GM21381 (cell line): ENCODE measurements around the gene WDR45B.
"Not testable (repeated sequence)": the region's sequence is repeated elsewhere in the genome, so short reads cannot be mapped to it uniquely, and the experiment has no call there.

Experiments used
- ATAC-seq: cut with Tn5 transposase; IDR thresholded peaks from one replicate; pipeline ENCODE4 v1.9.1; 2021; ENCODE audit warnings: mild to moderate bottlenecking, moderate library complexity; ENCODE audit not compliant: unreplicated experiment

WDR45B gene

DNA sequence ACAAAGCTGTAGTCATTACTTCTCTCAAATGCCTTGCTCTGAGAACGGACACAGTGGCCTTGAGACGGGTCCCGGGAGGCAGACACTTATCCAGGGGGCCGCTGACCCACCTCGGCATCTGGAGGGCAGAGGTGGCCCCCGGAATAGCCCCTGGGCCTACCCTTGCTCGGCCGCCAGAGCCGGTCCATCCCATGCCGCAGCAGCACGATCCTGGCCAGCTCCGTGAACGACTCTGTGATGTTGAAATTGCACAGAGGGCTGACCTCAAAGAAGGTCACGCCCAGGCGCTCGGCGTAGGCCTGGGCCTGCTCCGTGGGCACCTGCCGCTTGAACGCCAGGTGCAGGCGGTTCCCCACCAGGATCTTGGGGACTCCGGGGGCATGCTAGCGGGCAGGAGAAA lies 10.1 kb upstream of the WDR45B start:
- ATAC-seq: no peak

DNA sequence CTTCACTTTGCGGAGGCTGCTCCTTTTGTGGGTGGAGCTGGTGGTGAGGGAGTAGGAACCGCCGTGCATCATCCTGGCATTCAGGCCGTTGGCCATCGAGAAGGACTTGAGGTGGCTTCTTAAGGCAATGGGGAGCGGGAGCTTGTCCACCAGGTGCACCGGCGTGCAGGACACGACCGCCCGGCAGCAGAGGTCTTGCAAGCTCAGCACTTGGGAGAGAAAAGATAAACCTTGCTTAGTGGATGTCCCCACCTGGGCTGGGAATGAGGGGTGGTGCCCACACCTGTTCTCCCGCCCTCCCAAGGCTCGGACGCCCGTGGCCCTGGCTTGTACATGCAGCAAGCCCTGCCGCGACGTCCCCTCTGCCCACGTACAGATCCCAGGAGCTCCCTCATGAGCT lies 9.7 kb upstream of the WDR45B start:
- ATAC-seq: no peak

GRCh38 chr17:82656266-82656665 lies 8.0 kb upstream of the WDR45B start:
- ATAC-seq: no peak

DNA sequence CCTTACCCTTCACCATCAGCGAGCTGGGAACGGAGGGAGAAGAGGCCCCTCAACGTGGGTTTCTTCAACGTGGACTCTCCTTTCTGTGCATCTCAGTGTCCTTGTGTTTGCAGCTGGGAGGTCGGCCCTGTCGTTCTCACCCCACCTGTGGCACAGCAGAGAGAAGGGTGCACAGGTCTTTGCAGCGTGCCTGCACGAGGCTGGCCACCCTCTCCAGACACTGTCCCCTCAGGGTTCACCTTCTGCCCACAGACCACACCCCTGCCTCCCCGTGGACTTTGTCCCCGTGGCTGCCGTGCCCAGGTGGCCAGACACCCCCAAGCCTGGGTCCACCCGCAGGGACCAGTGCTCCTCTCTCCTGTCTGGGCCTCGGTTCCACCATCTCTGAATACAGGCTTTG lies 7.3 kb upstream of the WDR45B start:
- no peak for ATAC-seq

- ATAC-seq: no peak
Observed at GRCh38 chr17:82655038-82655479, 6.8 kb upstream of the WDR45B start.

GRCh38 chr17:82654611-82655010 lies 6.4 kb upstream of the WDR45B start:
- not testable (repeated sequence) for ATAC-seq

GRCh38 chr17:82653651-82654528 lies 5.6 kb upstream of the WDR45B start:
- ATAC-seq: no peak

DNA sequence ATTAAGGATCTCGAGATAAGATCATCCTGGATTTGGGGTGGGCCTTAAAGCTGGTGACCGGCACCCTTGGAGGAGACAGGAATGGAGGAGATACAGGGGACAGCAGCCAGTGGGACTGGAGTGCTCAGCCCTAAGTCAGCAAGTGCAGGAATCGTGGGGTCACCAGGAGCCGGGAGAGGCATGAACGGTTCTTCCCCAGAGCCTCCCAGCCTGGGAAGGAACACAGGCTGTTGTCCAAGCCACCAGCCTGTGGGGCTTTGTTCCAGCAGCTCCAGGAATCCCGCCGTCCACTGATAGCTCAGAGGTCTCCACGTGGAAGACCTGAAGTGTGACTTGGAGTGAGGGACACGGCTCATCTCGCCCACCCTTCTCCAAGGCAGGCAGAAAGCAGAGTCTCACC lies 2.5 kb upstream of the WDR45B start:
- ATAC-seq: no peak

- ATAC-seq: no peak
Observed at GRCh38 chr17:82649501-82650261, 1.4 kb upstream of the WDR45B start.

DNA sequence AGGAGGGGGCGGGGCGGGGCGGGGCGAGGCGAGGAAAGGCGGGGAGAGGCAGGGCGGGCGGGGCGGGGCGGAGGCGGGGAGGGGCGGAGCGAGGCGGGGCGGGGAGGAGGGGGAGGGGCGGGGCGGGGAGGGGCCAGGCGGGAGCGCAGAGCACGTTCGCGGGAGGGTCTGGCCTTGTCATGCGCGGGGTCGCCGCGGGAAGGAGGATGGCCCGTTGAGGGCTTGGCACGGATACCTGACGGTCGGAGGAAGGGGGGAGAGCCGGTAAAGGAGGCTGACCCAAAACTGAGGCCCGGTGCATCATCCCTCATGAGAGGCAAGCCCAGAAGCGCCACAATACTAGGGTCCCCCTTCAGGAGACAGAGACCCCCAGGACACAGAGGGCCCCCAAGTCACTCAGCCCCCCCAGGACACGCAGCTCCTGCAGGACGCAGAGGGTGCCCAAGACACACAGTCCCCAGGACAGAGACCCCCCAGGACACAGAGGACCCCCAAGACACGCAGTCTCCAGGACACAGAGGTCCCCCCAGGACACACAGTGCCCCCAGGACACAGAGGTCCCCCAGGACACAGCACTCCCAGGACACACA lies 593 bp upstream of the WDR45B start:
- peak; percentile 9 for ATAC-seq

DNA sequence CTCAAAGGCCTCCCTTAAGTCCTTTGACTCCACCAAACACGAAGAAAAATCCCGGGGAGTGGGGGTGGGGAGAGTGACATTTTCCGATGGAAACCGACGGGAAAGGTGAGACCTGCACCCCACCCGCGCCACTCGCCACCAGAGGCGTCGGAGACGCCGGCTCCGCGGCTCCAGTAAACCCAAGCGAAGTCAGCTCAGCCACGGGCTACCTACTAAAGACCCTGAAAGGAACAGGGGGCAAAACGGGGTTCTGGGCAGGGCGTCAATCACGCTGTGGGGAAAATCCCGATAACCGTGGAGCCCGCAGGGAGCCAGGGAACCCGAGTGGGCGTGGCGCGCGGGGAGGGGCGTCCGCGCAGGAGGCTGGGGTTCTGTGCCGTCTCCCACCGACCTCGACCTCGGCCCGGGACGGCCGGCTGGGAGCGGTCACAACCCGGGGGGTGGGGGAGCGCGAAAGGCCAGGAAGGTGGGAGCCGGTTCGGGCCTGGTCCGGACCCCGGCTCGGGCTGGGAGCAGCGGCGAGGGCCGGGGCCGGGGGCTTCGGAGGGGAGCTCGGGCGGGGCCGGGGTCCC lies 565 bp downstream of the WDR45B start:
- ATAC-seq: peak; percentile 31

GRCh38 chr17:82645516-82645915 lies 2.7 kb downstream of the WDR45B start:
- ATAC-seq: no peak

DNA sequence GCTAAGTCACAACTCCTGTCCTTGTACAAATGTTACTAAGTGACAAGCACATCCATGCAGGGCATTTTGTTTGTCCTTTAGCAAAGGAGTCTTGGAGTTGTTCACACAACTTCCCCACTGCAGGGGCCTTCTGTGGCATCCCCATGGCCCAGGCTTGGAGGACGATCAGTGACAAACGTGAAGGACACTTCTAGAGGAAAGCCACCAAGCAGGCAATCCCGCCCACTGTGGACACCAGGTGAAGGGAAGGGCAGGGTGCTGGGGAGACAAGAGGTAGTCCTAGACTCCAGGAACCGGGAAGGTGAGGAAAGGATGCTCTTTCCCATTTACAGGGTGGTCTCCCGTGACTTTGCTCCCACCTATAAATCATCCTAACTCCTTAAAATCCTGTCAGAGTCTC lies 4.1 kb downstream of the WDR45B start:
- ATAC-seq: no peak

DNA sequence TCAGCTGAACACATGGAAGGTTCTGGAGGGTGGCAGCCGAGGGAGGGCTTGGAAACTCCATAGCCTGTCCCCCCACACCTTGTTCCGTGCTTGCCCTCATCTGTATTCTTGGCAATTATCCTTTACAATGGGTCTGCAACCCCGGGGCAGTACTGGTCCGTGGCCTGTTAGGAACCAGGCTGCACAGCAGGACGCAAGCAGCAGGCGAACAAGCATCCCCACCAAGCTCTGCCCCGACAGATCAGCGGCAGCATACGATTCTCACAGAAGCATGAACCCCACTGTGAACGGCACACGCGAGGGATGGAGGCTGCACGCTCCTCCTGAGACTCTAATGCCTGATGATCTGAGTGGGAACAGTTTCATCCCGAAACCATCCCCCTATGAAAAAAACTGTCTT lies 6.2 kb downstream of the WDR45B start:
- ATAC-seq: no peak

DNA sequence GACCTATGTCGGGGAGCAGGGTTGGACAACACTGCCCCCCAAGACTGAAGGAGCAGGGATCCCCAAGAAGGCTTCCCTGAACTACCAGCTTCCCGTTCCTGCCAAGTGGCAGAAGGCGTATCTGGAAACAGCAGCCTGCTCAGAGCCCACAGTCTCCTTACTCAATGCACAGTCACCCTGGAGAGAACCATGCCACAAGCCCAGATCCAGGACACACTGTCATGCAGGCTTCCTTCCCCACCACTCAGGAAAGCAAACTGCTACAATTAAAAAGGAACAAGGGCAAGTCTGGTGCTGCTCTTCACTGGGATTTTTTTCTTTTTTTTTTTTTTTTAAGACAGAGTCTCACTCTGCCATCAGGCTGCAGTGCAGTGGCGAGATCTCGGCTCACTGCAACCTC lies 8.2 kb downstream of the WDR45B start:
- no peak for ATAC-seq

GRCh38 chr17:82639628-82640027 lies 8.6 kb downstream of the WDR45B start:
- no peak for ATAC-seq

DNA sequence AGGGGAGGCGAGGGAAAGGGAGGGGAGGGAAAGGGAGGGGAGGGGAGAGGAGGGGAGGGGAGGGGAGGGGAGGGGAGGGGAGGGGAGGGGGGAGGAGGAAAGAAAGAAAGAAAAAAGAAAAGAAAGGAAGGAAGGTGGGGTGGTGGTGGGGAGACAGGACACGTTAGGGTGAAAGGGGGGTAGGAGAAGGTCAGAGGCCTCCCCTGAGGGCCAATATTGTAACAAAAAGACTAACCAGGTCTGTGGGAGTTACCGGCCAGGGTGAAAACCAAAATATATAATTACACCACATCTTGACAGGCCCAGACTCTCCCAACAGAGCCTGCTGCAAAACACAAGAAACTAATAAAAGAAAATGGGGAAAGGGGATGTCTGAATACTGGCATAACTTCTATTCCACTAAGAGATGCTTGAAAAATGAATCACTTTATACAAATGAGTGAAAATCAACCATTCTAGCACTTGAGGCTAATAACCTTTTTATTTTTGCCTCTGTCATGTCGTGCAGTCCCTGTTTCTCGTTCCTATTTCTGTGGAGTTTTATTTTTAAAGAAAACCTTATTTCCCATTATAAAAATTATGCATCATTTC lies 10.0 kb downstream of the WDR45B start:
- ATAC-seq: no peak

- no peak for ATAC-seq
Observed at GRCh38 chr17:82636626-82637598, 11.3 kb downstream of the WDR45B start.

GRCh38 chr17:82633343-82633742 lies 14.9 kb downstream of the WDR45B start:
- ATAC-seq: no peak

DNA sequence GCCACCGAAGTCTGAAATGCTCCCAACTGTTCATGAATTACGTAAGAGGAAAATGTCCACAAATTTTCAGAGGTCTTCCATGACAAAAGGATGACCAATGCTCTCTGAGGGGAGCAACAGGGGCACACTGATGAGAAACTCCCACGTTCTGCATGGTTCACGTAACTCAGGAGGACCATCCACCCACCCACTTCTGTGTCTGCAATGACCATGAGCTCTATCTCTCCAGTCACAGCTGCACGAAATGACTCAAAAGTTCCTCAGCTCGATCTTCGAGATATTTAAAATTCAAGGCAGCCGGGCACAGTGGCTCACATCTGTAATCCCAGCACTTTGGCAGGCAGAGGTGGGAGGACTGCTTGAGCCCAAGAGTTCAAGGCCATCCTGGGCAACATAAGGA lies 15.8 kb downstream of the WDR45B start:
- ATAC-seq: no peak
